ENCODE measurements around the gene HSD17B1. TPM values are rescaled to one million over a fixed set of nuclear protein-coding genes. Genes with fewer than 3 reads are reported as not detected.

HSD17B1 gene
- total and polyA plus RNA-seq, 2 of the 13 experiments (the other 11 are each of a cell fraction or from before 2014, with no cell fraction given) = 0.54 to 0.93 TPM

DNA sequence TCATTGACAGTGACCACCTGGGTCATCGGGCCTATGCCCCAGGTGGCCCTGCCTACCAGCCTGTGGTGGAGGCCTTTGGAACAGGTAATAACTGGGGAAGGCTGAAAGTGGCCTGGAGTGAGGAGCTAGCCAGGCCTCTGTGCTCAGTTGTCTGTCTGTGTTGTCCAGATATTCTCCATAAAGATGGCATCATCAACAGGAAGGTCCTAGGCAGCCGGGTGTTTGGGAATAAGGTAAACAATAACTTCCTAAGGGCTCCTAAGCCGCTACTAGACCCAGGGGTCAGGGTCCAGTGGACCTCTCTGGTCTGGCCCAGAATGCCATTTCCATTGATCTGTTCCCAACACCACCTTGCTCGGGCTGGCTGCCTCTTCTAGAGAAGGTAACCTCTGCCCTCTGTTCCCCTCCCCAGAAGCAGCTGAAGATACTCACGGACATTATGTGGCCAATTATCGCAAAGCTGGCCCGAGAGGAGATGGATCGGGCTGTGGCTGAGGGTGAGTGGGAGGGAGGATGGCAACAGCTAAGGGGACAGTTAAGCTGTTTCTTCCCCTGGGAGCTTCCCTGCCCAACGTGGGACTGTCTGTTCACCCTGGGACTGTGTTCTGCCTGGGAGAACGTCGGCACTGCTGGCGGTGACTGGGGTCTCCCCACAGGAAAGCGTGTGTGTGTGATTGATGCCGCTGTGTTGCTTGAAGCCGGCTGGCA, 12.2 kb downstream of the HSD17B1 start (continued):
- TF ChIP-seq SPEN (CRISPR knock-in tag; IDR thresholded peaks at IDR 0.05; ENCODE audit: low read depth) (peak; percentile 56; the same call in 1 of the 2 replicates), ZNF644 (CRISPR knock-in tag; IDR thresholded peaks at IDR 0.05; ENCODE audit: low read depth) (peak; percentile 64), ZNF589 (CRISPR knock-in tag; conservative IDR thresholded peaks at IDR 0.05) (no peak), ZNF792 (CRISPR knock-in tag; IDR thresholded peaks at IDR 0.05) (peak; percentile 40; the same call in 1 of the 2 replicates), ZBTB7B (CRISPR knock-in tag; IDR thresholded peaks at IDR 0.05) (peak; percentile 67; the same call in 1 of the 2 replicates), RFXAP (CRISPR knock-in tag; IDR thresholded peaks at IDR 0.05; ENCODE audit: borderline replicate concordance) (peak; percentile 59; the same call in 1 of the 2 replicates), FOXA1 (IDR thresholded peaks at IDR 0.05) (no peak), FOXA1 (CRISPR knock-in tag; IDR thresholded peaks at IDR 0.05) (peak; percentile 46; the same call in 1 of the 2 replicates), ERF (CRISPR knock-in tag; IDR thresholded peaks at IDR 0.05) (peak; percentile 62; the same call in 1 of the 2 replicates), CHD4 (IDR thresholded peaks at IDR 0.05; ENCODE audit: borderline replicate concordance, low read length) (0 out of 2 replicates have a peak, but pooled peaks have one; percentile 37), NFE2L1 (CRISPR knock-in tag; IDR thresholded peaks at IDR 0.05; ENCODE audit: borderline replicate concordance) (peak; percentile 56; the same call in 1 of the 2 replicates), KDM5A (IDR thresholded peaks at IDR 0.05; ENCODE audit: borderline replicate concordance, low read length) (0 out of 2 replicates have a peak, but pooled peaks have one; percentile 45), ATM (IDR thresholded peaks at IDR 0.05; ENCODE audit: borderline replicate concordance) (no peak), ARNT2 (CRISPR knock-in tag; IDR thresholded peaks at IDR 0.05; ENCODE audit: low read depth) (no peak), HMG20A (CRISPR knock-in tag; IDR thresholded peaks at IDR 0.05; ENCODE audit: borderline replicate concordance) (peak; percentile 40; the same call in 1 of the 2 replicates), PRPF4 (IDR thresholded peaks at IDR 0.05; ENCODE audit: low read depth, low read length, poor library complexity, severe bottlenecking) (peak; percentile 57)
- TF ChIP-seq, protein P1, sequence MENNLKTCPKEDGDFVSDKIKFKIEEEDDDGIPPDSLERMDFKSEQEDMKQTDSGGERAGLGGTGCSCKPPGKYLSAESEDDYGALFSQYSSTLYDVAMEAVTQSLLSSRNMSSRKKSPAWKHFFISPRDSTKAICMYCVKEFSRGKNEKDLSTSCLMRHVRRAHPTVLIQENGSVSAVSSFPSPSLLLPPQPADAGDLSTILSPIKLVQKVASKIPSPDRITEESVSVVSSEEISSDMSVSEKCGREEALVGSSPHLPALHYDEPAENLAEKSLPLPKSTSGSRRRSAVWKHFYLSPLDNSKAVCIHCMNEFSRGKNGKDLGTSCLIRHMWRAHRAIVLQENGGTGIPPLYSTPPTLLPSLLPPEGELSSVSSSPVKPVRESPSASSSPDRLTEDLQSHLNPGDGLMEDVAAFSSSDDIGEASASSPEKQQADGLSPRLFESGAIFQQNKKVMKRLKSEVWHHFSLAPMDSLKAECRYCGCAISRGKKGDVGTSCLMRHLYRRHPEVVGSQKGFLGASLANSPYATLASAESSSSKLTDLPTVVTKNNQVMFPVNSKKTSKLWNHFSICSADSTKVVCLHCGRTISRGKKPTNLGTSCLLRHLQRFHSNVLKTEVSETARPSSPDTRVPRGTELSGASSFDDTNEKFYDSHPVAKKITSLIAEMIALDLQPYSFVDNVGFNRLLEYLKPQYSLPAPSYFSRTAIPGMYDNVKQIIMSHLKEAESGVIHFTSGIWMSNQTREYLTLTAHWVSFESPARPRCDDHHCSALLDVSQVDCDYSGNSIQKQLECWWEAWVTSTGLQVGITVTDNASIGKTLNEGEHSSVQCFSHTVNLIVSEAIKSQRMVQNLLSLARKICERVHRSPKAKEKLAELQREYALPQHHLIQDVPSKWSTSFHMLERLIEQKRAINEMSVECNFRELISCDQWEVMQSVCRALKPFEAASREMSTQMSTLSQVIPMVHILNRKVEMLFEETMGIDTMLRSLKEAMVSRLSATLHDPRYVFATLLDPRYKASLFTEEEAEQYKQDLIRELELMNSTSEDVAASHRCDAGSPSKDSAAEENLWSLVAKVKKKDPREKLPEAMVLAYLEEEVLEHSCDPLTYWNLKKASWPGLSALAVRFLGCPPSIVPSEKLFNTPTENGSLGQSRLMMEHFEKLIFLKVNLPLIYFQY (CRISPR knock-in tag; IDR thresholded peaks at IDR 0.05; ENCODE audit: borderline replicate concordance) = peak; percentile 100
- TF ChIP-seq, protein P2, sequence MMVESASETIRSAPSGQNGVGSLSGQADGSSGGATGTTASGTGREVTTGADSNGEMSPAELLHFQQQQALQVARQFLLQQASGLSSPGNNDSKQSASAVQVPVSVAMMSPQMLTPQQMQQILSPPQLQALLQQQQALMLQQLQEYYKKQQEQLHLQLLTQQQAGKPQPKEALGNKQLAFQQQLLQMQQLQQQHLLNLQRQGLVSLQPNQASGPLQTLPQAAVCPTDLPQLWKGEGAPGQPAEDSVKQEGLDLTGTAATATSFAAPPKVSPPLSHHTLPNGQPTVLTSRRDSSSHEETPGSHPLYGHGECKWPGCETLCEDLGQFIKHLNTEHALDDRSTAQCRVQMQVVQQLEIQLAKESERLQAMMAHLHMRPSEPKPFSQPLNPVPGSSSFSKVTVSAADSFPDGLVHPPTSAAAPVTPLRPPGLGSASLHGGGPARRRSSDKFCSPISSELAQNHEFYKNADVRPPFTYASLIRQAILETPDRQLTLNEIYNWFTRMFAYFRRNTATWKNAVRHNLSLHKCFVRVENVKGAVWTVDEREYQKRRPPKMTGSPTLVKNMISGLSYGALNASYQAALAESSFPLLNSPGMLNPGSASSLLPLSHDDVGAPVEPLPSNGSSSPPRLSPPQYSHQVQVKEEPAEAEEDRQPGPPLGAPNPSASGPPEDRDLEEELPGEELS (CRISPR knock-in tag; IDR thresholded peaks at IDR 0.05) = peak; percentile 88
- TF ChIP-seq, protein P3, sequence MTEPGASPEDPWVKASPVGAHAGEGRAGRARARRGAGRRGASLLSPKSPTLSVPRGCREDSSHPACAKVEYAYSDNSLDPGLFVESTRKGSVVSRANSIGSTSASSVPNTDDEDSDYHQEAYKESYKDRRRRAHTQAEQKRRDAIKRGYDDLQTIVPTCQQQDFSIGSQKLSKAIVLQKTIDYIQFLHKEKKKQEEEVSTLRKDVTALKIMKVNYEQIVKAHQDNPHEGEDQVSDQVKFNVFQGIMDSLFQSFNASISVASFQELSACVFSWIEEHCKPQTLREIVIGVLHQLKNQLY (CRISPR knock-in tag; IDR thresholded peaks at IDR 0.05) = no peak
- TF ChIP-seq, protein P4, sequence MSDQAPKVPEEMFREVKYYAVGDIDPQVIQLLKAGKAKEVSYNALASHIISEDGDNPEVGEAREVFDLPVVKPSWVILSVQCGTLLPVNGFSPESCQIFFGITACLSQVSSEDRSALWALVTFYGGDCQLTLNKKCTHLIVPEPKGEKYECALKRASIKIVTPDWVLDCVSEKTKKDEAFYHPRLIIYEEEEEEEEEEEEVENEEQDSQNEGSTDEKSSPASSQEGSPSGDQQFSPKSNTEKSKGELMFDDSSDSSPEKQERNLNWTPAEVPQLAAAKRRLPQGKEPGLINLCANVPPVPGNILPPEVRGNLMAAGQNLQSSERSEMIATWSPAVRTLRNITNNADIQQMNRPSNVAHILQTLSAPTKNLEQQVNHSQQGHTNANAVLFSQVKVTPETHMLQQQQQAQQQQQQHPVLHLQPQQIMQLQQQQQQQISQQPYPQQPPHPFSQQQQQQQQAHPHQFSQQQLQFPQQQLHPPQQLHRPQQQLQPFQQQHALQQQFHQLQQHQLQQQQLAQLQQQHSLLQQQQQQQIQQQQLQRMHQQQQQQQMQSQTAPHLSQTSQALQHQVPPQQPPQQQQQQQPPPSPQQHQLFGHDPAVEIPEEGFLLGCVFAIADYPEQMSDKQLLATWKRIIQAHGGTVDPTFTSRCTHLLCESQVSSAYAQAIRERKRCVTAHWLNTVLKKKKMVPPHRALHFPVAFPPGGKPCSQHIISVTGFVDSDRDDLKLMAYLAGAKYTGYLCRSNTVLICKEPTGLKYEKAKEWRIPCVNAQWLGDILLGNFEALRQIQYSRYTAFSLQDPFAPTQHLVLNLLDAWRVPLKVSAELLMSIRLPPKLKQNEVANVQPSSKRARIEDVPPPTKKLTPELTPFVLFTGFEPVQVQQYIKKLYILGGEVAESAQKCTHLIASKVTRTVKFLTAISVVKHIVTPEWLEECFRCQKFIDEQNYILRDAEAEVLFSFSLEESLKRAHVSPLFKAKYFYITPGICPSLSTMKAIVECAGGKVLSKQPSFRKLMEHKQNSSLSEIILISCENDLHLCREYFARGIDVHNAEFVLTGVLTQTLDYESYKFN (CRISPR knock-in tag; conservative IDR thresholded peaks at IDR 0.05) = peak; percentile 96
